ENCODE results near the gene LPP.
"Not testable (repeated sequence)": the region's sequence is repeated elsewhere in the genome, so short reads cannot be mapped to it uniquely, and the experiment has no call there.

LPP gene

GRCh38 chr3:188617270-188617669 lies 463.3 kb downstream of the LPP start:
- no peak for DNase-seq

- no peak for DNase-seq
Measured at GRCh38 chr3:188617988-188618701, 464.2 kb downstream of the LPP start.

GRCh38 chr3:188620752-188621151 lies 466.8 kb downstream of the LPP start:
- DNase-seq: no peak

GRCh38 chr3:188624384-188624783 lies 470.4 kb downstream of the LPP start:
- DNase-seq: no peak

GRCh38 chr3:188624828-188625227 lies 470.9 kb downstream of the LPP start:
- DNase-seq: no peak

- no peak for DNase-seq
Measured at GRCh38 chr3:188627652-188628051, 473.7 kb downstream of the LPP start.

- DNase-seq: no peak
Measured at GRCh38 chr3:188631291-188632010, 477.5 kb downstream of the LPP start.

GRCh38 chr3:188633206-188633605 lies 479.2 kb downstream of the LPP start:
- no peak for DNase-seq

GRCh38 chr3:188634285-188634684 lies 480.3 kb downstream of the LPP start:
- DNase-seq: no peak

GRCh38 chr3:188635258-188636042 lies 481.5 kb downstream of the LPP start:
- DNase-seq: no peak

GRCh38 chr3:188636292-188636691 lies 482.3 kb downstream of the LPP start:
- not testable (repeated sequence) for DNase-seq

GRCh38 chr3:188641076-188641475 lies 487.1 kb downstream of the LPP start:
- no peak for DNase-seq

- no peak for DNase-seq
Measured at GRCh38 chr3:188643736-188644135, 489.8 kb downstream of the LPP start.

- DNase-seq: no peak
Measured at GRCh38 chr3:188646592-188646991, 492.6 kb downstream of the LPP start.

- no peak for DNase-seq
Measured at GRCh38 chr3:188647237-188647636, 493.3 kb downstream of the LPP start.

- DNase-seq: no peak
Measured at GRCh38 chr3:188649521-188649920, 495.6 kb downstream of the LPP start.

GRCh38 chr3:188656196-188656982 lies 502.4 kb downstream of the LPP start:
- no peak for DNase-seq

- DNase-seq: no peak
Measured at GRCh38 chr3:188658606-188659005, 504.6 kb downstream of the LPP start.

- DNase-seq: no peak
Measured at GRCh38 chr3:188659449-188660090, 505.6 kb downstream of the LPP start.

- no peak for DNase-seq
Measured at GRCh38 chr3:188660415-188660814, 506.5 kb downstream of the LPP start.

GRCh38 chr3:188661806-188662205 lies 507.8 kb downstream of the LPP start:
- no peak for DNase-seq

GRCh38 chr3:188662214-188662613 lies 508.3 kb downstream of the LPP start:
- DNase-seq: no peak
